Neuronal stem cell (in vitro differentiated cells): Measurements from ENCODE around the gene LCN6.
A peak's percentile ranks its signal among the peaks of the same experiment; 100 is the strongest.
"Not testable (repeated sequence)": the region's sequence is repeated elsewhere in the genome, so short reads cannot be mapped to it uniquely, and the experiment has no call there.

Source experiments
- DNase-seq: peaks from one replicate; pipeline ENCODE4 v3.0.0-alpha.2; 2013; ENCODE audit warnings: low spot score
- H2AFZ ChIP-seq: one replicate; pipeline ENCODE4 v1.6.1; 2013; ENCODE audit warnings: mild to moderate bottlenecking, low read length, inconsistent platforms
- H2AK5ac ChIP-seq: 2 replicates; pipeline ENCODE4 v1.6.1; 2013; ENCODE audit warnings: low read depth, mild to moderate bottlenecking, inconsistent platforms, low read length, moderate library complexity, mixed read lengths
- H2BK120ac ChIP-seq: 2 replicates; pipeline ENCODE4 v1.6.1; 2013; ENCODE audit warnings: low read depth, mild to moderate bottlenecking, inconsistent platforms, low read length, moderate library complexity, mixed read lengths
- H2BK12ac ChIP-seq: one replicate; pipeline ENCODE4 v1.6.1; 2013; ENCODE audit warnings: low read length, inconsistent platforms
- H2BK15ac ChIP-seq: 2 replicates; pipeline ENCODE4 v1.6.1; 2013; ENCODE audit warnings: mild to moderate bottlenecking, low read length, inconsistent platforms, mixed read lengths
- H2BK5ac ChIP-seq: one replicate; pipeline ENCODE4 v1.6.1; 2013; ENCODE audit warnings: inconsistent platforms, mild to moderate bottlenecking, low read length, moderate library complexity
- H3K14ac ChIP-seq: one replicate; pipeline ENCODE4 v1.6.1; 2013; ENCODE audit warnings: low read length, inconsistent platforms
- H3K18ac ChIP-seq: 2 replicates; pipeline ENCODE4 v1.6.1; 2013; ENCODE audit warnings: low read length, inconsistent platforms
- H3K23ac ChIP-seq: 2 replicates; pipeline ENCODE4 v1.6.1; 2013; ENCODE audit warnings: low read depth, mild to moderate bottlenecking, mixed read lengths, low read length, inconsistent platforms; ENCODE audit not compliant: poor library complexity
- H3K27ac ChIP-seq: replicated peaks from 3 replicates; pipeline ENCODE4 v1.5.1; 2013; ENCODE audit warnings: low read length, inconsistent platforms
- H3K27me3 ChIP-seq, 3 experiments: 2 replicates each; pipeline ENCODE4 v1.6.1; 2013; ENCODE audit warnings: low read length in 3 of 3, mild to moderate bottlenecking in 2 of 3, inconsistent platforms in 1 of 3, low read depth in 1 of 3, mixed read lengths in 1 of 3, moderate library complexity in 1 of 3; ENCODE audit not compliant: control insufficient read depth in 3 of 3, insufficient read depth in 3 of 3
- H3K36me3 ChIP-seq, 2 donors: replicated peaks in 1 of 2; 2 replicates each; pipeline ENCODE4 v1.6.1; 2013; ENCODE audit warnings: low read length in 2 of 2; ENCODE audit not compliant: control insufficient read depth in 2 of 2, insufficient read depth in 2 of 2
- H3K4ac ChIP-seq: 2 replicates; pipeline ENCODE4 v1.6.1; 2013; ENCODE audit warnings: inconsistent platforms, mild to moderate bottlenecking, low read length, moderate library complexity
- H3K4me1 ChIP-seq, 2 donors: 1 replicate in 1 of 2; 2 replicates in 1 of 2; pipeline ENCODE4 v1.6.1; 2013; ENCODE audit warnings: low read length in 2 of 2, low read depth in 1 of 2; ENCODE audit not compliant: control insufficient read depth in 2 of 2, insufficient read depth in 1 of 2
- H3K4me2 ChIP-seq: one replicate; pipeline ENCODE4 v1.6.1; 2013; ENCODE audit warnings: mild to moderate bottlenecking, low read length, inconsistent platforms; ENCODE audit not compliant: insufficient read depth, poor library complexity, severe bottlenecking
- H3K4me3 ChIP-seq, 2 donors: 2 replicates each; pipeline ENCODE4 v1.5.1; 2013; ENCODE audit warnings: low read length in 2 of 2, mild to moderate bottlenecking in 2 of 2, inconsistent platforms in 1 of 2, moderate library complexity in 1 of 2
- H3K79me1 ChIP-seq: one replicate; pipeline ENCODE4 v1.6.1; 2013; ENCODE audit warnings: low read depth, mild to moderate bottlenecking, inconsistent platforms, low read length, moderate library complexity
- H3K9ac ChIP-seq: one replicate; pipeline ENCODE4 v1.6.1; 2013; ENCODE audit warnings: mild to moderate bottlenecking, low read depth, low read length, inconsistent platforms; ENCODE audit not compliant: poor library complexity
- H3K9me3 ChIP-seq, 2 donors: replicated peaks in 1 of 2; 2 replicates each; pipeline versions ENCODE3 to v1.6.1; 2013; ENCODE audit warnings: low read length in 2 of 2, mild to moderate bottlenecking in 2 of 2, inconsistent platforms in 1 of 2, low read depth in 1 of 2, mixed read lengths in 1 of 2, moderate library complexity in 1 of 2; ENCODE audit not compliant: control insufficient read depth in 2 of 2, insufficient read depth in 1 of 2
- H4K8ac ChIP-seq: one replicate; pipeline ENCODE4 v1.6.1; 2013; ENCODE audit warnings: low read depth, mild to moderate bottlenecking, inconsistent platforms, low read length, moderate library complexity
- H4K91ac ChIP-seq: one replicate; pipeline ENCODE4 v1.6.1; 2013; ENCODE audit warnings: low read length, low read depth, mild to moderate bottlenecking, inconsistent platforms; ENCODE audit not compliant: poor library complexity
- WGBS, 2 donors: extraction: QIAGEN DNeasy Blood & Tissue Kit; methylation state at CpG; one replicate each; pipeline ENCODE4 v1.1.7; 2013; ENCODE audit warnings: missing lambda C conversion rate in 2 of 2, mixed read lengths in 1 of 2; ENCODE audit not compliant: insufficient read length in 2 of 2, insufficient replicate concordance in 1 of 2; ENCODE audit errors: extremely low coverage in 2 of 2; 5-methylcytosine and 5-hydroxymethylcytosine counted together

The LCN6 gene

GRCh38 chr9:136760834-136761544 is 12.7 kb upstream of the LCN6 start:
- H3K27ac ChIP-seq, result not testable (repeated sequence)

DNA sequence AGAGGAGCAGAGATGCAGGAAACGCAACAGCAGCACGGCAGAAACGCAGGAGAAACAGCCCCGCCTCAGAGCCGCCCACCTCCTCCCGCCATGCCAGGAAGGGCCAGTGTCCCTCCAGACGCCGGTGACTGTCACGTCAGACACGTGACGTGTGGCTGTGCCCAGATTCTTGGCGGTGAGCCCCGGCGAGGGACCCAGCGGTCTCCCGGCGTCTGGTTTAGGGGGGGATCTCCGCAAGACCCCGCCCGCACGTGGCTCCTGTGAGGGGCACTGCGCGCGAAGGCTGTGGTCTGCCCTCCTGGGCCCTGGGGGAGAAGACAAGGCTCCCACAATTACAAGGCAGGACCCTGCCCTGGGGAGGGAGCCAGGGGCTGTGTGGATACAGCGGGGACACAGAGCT is 12.1 kb upstream of the LCN6 start:
- WGBS, 2 donors, result no CpG with 5 or more reads among the region's 25 CpGs
- H3K4me1 ChIP-seq, result peaks cover 11% of the 10 kb centered on the region in 2 donors

More at GRCh38 chr9:136760834-136761544, 12.7 kb upstream of the LCN6 start:
- WGBS, 2 donors, result no CpG with 5 or more reads among the region's 22 CpGs
- peak overlapping the region; percentile 28 for H3K18ac ChIP-seq
- not testable (repeated sequence) for H3K14ac ChIP-seq, H3K4me2 ChIP-seq, H2BK12ac ChIP-seq, H3K36me3 ChIP-seq, H2AK5ac ChIP-seq, H3K4ac ChIP-seq, H4K8ac ChIP-seq, H2BK5ac ChIP-seq, H3K4me3 ChIP-seq, H3K79me1 ChIP-seq, H2BK120ac ChIP-seq, H4K91ac ChIP-seq, H3K27me3 ChIP-seq, DNase-seq, H3K9me3 ChIP-seq
- peaks cover 11% of the 10 kb centered on the region in 2 donors for H3K4me1 ChIP-seq
- H2AFZ ChIP-seq, result peak overlapping the region; percentile 92
- H3K23ac ChIP-seq, result peak overlapping the region; percentile 34
- peak overlapping the region; percentile 76 for H2BK15ac ChIP-seq
- peak overlapping the region; percentile 38 for H3K9ac ChIP-seq

GRCh38 chr9:136759436-136760325 is 11.4 kb upstream of the LCN6 start:
- Histone ChIP-seq H4K91ac (no peak overlapping the region), H3K4me2 (no peak overlapping the region), H3K9me3 (peaks cover 0 to 2% of the 10 kb centered on the region in 2 donors), H3K14ac (peak overlapping the region; percentile 82), H3K23ac (peak overlapping the region; percentile 43), H2BK15ac (peak overlapping the region; percentile 76), H4K8ac (peak overlapping the region; percentile 92), H2BK5ac (peak overlapping the region; percentile 90), H3K4me3 (no peak overlapping the region), H3K4ac (no peak overlapping the region), H3K18ac (peak overlapping the region; percentile 80), H3K9ac (peak overlapping the region; percentile 44), H3K27ac (no peak overlapping the region), H3K36me3 (no peaks in the 10 kb centered on the region), H2AFZ (peak overlapping the region; percentile 92), H3K27me3 (no peaks in the 10 kb centered on the region), H2BK12ac (peak overlapping the region; percentile 84), H3K4me1 (peaks cover 11% of the 10 kb centered on the region in 2 donors), H2BK120ac (no peak overlapping the region), H2AK5ac (peak overlapping the region; percentile 92), H3K79me1 (no peaks in the 10 kb centered on the region)
- DNase-seq, result no peak
- no CpG with 5 or more reads among the region's 27 CpGs for WGBS, 2 donors

More for the DNA sequence above, 12.1 kb upstream of the LCN6 start:
- Histone ChIP-seq H3K9ac (peak overlapping the region; percentile 38), H3K36me3 (no peaks in the 10 kb centered on the region), H4K91ac (no peak overlapping the region), H2AFZ (peak overlapping the region; percentile 92), H2BK5ac (no peak overlapping the region), H3K23ac (no peak overlapping the region), H3K4me2 (no peak overlapping the region), H4K8ac (no peak overlapping the region), H3K4me3 (no peak overlapping the region), H3K14ac (no peak overlapping the region), H3K4ac (no peak overlapping the region), H3K18ac (peak overlapping the region; percentile 6), H3K27ac (no peak overlapping the region), H2AK5ac (peak overlapping the region; percentile 7), H2BK120ac (no peak overlapping the region), H3K27me3 (peaks cover 0 to 3% (median 0%) of the 10 kb centered on the region in 3 experiments), H3K9me3 (peaks cover 0 to 2% of the 10 kb centered on the region in 2 donors), H3K79me1 (no peaks in the 10 kb centered on the region), H2BK12ac (no peak overlapping the region), H2BK15ac (peak overlapping the region; percentile 76)
- DNase-seq, result no peak

- H3K27me3 ChIP-seq, result peaks cover 0 to 2% (median 0%) of the 10 kb centered on the region in 3 experiments
- no peak overlapping the region for H3K23ac ChIP-seq
- no peak overlapping the region for H2AFZ ChIP-seq
- peak overlapping the region; percentile 76 for H2BK15ac ChIP-seq
- no peak overlapping the region for H3K9ac ChIP-seq
- no peaks in the 10 kb centered on the region for H3K79me1 ChIP-seq
- H4K91ac ChIP-seq, result no peak overlapping the region
- H3K27ac ChIP-seq, result no peak overlapping the region
- no peaks in the 10 kb centered on the region for H3K36me3 ChIP-seq
- WGBS, 2 donors, result no CpG with 5 or more reads among the region's 9 CpGs
- H2BK120ac ChIP-seq, result no peak overlapping the region
- H2AK5ac ChIP-seq, result peak overlapping the region; percentile 92
- peak overlapping the region; percentile 24 for H2BK12ac ChIP-seq
- no peak overlapping the region for H3K4me2 ChIP-seq
- DNase-seq, result no peak
- peaks cover 11% of the 10 kb centered on the region in 2 donors for H3K4me1 ChIP-seq
- no peak overlapping the region for H3K4ac ChIP-seq
- H3K18ac ChIP-seq, result peak overlapping the region; percentile 13
- H3K14ac ChIP-seq, result no peak overlapping the region
- peaks cover 0 to 2% of the 10 kb centered on the region in 2 donors for H3K9me3 ChIP-seq
- H4K8ac ChIP-seq, result no peak overlapping the region
- no peak overlapping the region for H2BK5ac ChIP-seq
- H3K4me3 ChIP-seq, result no peak overlapping the region
These were observed 10.7 kb upstream of the LCN6 start for GRCh38 chr9:136759001-136759400.
